OCI-LY7 (cell line): ENCODE results near the gene PCDH11Y.
"Not testable (repeated sequence)": the region's sequence is repeated elsewhere in the genome, so short reads cannot be mapped to it uniquely, and the experiment has no call there.

Source experiments
- CTCF ChIP-seq: fragments of 200-600 bp; sonication (generic); conservative IDR thresholded peaks from 2 replicates; pipeline ENCODE4 v1.5.1; 2014; ENCODE audit warnings: mild to moderate bottlenecking, antibody characterized with exemption, low read length, moderate library complexity, mixed read lengths
- EZH2phosphoT487 ChIP-seq: fragments of 200-600 bp; sonication (generic); IDR thresholded peaks from 2 replicates; pipeline ENCODE4 v1.6.1; 2018; ENCODE audit warnings: low read depth, borderline replicate concordance, mild to moderate bottlenecking, mixed run types, antibody characterized with exemption, low read length, moderate library complexity, mixed read lengths

- TF ChIP-seq CTCF, EZH2phosphoT487: not testable (repeated sequence)
Measured at GRCh38 chrY:5038972-5039523, 39.0 kb downstream of the PCDH11Y start.
